Esophagus muscularis mucosa (tissue), 3 donors: ENCODE measurements around the gene AUTS2.

Source experiments
- POLR2A ChIP-seq: fragments of 450-650 bp; IDR thresholded peaks from one replicate; pipeline ENCODE4 v1.6.1; 2017; ENCODE audit warnings: antibody characterized with exemption, moderate library complexity, mild to moderate bottlenecking, low read depth
- POLR2AphosphoS5 ChIP-seq, 2 donors: sonication (generic); formaldehyde crosslinking; IDR thresholded peaks; one replicate each; pipeline ENCODE4 v1.6.1; 2017; ENCODE audit warnings: antibody characterized with exemption in 2 of 2
- TF ChIP-seq, protein P1 (sequence below), 3 experiments: fragments of 200-600 bp in 2 of 3; fragments of 450-650 bp in 1 of 3; sonication (generic) in 2 of 3; IDR thresholded peaks; one replicate each; pipeline ENCODE4 v1.5.1; 2017 to 2019; ENCODE audit warnings: antibody characterized with exemption in 3 of 3, mild to moderate bottlenecking in 2 of 3, moderate library complexity in 1 of 3

DNA sequence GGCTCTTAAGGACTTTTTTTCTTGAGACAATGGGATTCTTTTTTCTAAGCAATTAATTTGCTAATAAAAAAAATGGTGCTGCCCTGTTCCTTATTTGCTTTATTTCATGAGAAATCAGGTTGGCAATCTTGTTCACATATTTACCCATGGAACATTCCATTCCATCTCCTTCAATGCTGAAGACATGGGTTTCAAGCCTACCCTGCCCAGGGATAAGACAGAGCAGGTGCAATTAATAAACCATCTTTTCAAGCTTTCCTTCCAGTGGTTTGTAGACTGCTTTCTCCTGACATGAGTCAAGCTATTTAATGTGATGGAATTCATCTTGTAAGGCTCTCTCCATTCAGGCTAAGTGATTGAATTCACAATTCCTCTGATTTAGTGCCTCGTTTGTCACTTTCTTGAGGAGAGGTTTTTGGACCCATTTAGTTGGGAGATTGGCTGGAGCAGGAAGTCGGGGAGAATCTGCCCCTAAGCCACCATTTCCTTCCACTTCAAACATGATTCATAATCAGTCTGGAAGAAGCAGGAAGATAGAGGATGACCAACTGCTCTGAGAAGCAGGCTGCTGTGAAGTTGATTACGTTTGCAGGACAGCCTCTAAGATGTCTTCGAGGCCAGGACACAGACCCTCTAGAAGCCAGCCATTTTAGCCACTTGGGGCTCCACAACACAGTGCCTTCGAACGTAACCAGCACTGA lies 981.3 kb downstream of the AUTS2 start:
- TF ChIP-seq POLR2AphosphoS5 (IDR thresholded peaks at IDR 0.05) (no peak), POLR2A (no peak)
- TF ChIP-seq, protein P1, sequence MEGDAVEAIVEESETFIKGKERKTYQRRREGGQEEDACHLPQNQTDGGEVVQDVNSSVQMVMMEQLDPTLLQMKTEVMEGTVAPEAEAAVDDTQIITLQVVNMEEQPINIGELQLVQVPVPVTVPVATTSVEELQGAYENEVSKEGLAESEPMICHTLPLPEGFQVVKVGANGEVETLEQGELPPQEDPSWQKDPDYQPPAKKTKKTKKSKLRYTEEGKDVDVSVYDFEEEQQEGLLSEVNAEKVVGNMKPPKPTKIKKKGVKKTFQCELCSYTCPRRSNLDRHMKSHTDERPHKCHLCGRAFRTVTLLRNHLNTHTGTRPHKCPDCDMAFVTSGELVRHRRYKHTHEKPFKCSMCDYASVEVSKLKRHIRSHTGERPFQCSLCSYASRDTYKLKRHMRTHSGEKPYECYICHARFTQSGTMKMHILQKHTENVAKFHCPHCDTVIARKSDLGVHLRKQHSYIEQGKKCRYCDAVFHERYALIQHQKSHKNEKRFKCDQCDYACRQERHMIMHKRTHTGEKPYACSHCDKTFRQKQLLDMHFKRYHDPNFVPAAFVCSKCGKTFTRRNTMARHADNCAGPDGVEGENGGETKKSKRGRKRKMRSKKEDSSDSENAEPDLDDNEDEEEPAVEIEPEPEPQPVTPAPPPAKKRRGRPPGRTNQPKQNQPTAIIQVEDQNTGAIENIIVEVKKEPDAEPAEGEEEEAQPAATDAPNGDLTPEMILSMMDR (IDR thresholded peaks at IDR 0.05), result no peak
